ENCODE measurements around the gene TRUB1.
"Not testable (repeated sequence)": the region's sequence is repeated elsewhere in the genome, so short reads cannot be mapped to it uniquely, and the experiment has no call there.

- not testable (repeated sequence) for TF ChIP-seq EZH2phosphoT487, CTCF (IDR thresholded peaks at IDR 0.05; ENCODE audit: low read length)
Observed at GRCh38 chr10:114933995-114934394, 4.0 kb upstream of the TRUB1 start.
